PC-9 (cell line): ENCODE results near the gene GPR119.

Experiments
- CTCF ChIP-seq: fragments of 200-600 bp; sonication (generic); conservative IDR thresholded peaks from 2 replicates; pipeline ENCODE4 v1.6.1; 2017; ENCODE audit warnings: mixed run types, antibody characterized with exemption, mild to moderate bottlenecking, moderate library complexity
- EZH2 ChIP-seq: fragments of 200-600 bp; sonication (generic); IDR thresholded peaks from 2 replicates; pipeline ENCODE4 v1.8.0; 2017; ENCODE audit warnings: antibody characterized with exemption, low read depth

DNA sequence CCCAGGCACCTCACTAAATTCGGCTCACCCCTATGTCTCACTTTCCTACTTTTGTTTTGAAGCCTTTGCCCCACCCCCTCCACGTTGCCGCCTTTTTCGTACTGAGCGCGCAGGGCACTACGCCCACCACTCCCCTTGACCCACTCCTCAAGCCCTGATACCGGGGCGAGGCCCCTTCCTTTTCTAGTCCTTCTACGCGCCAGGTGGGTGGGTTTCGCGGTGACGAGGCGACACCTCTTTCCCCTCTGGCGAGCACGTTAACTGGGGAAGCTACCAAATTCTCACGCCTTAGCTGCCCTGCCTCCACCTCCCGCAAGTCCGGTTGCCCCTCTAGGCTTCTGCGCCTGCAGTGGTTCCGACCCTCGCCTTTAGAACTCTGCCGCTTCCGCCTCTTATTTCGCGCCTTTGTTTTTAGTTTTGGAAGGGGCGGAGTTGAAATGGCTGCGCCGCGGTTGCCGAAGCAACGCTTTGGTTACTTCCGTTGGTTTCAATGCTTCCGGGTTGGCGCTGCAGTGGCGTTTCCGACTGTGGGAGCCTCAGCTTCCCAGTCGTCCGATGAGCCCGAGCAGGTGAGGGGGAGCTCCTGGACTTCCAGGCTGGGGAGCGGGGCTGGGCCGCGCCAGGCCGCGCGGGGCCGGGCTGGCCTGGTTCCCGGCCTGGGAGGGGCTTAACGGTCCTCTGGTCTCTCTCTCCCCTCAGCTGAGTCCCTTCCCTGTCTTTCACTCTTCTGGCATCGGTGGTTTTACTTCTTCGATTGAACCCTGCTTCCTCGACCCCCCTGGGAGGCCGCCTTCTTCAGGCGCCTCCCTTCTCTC is 45.9 kb downstream of the GPR119 start, which contains the start of gene SLC25A14:
- no peak for TF ChIP-seq CTCF
- TF ChIP-seq EZH2 = no peak
